Measurements from ENCODE around the gene SOBP.

Gene SOBP

DNA sequence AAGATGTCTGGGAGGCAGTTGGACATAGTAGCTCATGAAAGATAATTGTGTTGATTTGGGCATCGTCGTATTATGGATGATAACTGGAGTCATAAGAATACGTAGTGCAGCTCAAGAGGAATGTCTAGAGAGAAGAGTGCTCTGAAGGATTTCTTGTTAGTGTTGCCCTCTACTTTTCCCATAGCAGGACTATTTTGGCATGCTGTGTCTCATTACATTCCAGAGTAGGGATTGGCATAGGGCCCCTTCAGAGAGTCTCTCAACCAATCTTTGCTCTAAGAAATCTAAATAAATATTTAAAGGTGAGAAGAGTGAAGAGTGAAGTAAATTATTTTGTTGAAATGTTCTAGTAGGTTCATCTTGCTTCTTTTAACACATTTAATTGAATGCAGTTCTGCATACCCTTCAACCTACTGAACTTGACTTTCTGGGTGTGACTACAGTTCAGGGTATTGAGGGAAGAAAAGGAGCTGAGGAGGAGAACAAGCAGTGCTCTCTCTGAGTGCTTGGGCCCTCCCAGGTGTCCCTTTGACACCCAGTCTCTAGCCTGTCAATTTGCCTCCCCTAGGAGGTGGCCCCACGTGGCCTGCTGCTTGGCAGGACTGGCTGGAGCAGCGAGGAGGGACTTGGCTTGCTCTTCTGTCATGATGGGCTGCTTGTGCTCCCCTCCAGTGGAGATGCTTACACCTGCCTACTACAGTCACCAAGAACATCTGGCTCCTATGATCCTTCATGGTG is 33.3 kb downstream of the SOBP start:
- no peak for DNase-seq (ENCODE audit: low spot score)

GRCh38 chr6:107523794-107524193 is 33.9 kb downstream of the SOBP start:
- no peak for DNase-seq (ENCODE audit: low spot score)

GRCh38 chr6:107524626-107525025 is 34.7 kb downstream of the SOBP start:
- DNase-seq (ENCODE audit: low spot score), result no peak

- DNase-seq (ENCODE audit: low spot score), result no peak
Observed at GRCh38 chr6:107531868-107532267, 42.0 kb downstream of the SOBP start.

- DNase-seq (ENCODE audit: low spot score), result no peak
Observed at GRCh38 chr6:107532706-107533105, 42.8 kb downstream of the SOBP start.

DNA sequence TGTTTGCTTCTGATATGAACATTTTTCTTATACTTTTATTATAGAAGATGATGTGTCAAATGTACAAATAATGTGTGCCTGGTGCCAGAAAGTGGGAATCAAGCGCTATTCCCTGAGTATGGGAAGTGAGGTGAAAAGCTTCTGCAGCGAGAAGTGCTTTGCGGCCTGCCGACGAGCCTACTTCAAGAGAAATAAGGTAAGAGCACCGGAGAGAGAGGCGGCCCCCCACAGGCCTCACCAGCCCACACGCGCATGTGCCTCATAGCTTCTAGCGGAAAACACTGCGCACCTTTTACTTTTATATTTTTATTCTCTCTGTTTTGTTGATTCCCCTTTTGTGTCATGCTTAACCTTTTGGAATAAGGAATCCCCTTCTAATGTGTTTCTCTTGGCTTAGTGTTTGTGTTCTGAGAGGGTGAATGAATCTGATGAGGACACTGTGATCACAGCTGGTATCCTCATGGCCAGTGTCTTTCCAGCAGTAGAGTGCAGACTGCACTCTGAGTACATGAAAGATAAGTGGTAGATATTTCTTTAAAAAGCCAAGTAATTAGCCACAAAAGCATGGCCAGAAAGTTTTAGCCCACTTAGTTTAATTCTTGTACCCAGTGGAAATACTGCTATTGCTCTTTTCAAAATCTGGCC is 43.6 kb downstream of the SOBP start:
- DNase-seq (ENCODE audit: low spot score), result no peak

DNA sequence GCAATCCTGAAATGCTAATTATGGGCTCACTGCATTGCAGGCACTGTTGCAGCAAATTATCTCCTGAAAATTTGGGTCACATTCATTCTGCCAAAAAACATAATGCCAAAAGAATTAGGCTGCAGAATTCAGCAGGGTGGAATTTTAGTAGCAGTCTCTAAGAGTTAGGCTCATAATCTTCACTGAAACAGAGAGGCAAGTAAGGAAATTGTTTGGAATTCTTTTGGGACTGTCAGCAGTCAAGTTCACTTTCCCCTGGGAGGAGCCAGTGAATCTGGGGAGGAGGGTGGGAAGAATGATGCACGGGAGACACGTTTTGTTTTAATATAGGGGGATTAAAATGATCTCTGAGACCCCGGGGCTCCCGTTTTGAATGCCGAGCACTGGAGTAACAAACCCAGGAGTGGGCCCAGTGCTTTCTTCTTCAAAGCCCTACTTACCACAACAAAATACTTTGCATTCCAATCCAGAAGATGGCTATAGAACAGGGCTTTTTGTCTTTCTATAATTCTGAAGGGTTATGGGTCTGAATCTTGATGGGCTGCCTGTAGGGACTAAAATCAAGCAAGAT is 44.7 kb downstream of the SOBP start:
- no peak for DNase-seq (ENCODE audit: low spot score)

DNA sequence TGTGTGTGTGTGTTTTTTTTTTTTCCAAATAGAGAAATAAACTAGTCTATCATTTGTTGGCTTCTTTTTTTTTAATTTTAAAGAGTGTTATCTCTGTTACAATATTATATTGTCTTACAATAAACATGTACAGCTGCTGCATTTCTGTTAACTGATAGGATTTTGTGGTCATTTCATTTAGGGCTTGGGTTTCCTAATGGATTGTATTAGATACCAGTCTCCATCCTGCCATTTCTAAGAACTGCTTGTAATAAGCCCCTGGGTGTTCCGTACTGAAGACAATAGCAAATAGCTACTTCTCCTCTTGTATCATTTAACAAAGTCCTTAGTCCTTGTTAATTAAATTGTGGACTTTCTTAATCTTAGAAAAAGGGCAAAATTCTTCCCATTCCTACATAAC is 45.7 kb downstream of the SOBP start:
- no peak for DNase-seq (ENCODE audit: low spot score)

DNA sequence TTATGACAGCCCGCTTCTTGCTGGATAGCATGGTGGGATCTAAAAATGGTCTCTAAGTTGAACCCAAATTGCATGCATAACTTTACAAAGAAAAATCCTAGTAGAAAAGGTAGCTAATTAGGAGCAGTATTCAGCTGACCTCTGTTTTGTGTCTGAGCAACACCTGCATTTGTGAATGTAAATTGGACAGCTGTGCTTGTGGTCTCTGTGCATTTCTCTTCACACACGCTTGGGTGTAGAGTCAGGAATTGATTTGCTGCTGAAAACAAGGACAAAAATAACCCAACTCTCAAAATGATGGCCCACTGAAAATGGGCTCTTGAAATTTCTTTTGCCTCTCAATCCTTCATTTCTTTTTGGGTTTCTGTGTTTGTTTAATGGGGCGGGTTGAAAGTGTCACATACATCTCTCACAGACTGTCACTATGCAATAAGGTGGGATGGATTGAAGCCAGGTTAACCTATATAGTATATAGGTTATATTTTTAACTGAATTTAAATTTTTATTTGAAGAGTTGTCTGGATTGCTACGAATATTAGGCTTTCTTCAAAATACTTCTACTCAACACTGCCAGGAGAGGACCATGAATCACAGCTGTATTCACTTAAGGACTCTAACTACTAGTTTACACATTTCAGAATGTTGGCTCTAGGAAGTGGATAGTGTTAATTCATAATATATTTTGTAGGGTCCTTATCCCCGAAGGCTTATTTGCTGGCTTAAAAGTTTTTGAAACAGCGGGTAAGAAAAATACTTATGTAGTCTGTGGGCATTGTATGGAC is 46.5 kb downstream of the SOBP start:
- DNase-seq (ENCODE audit: low spot score), result no peak

GRCh38 chr6:107537559-107537958 is 47.6 kb downstream of the SOBP start:
- no peak for DNase-seq (ENCODE audit: low spot score)

DNA sequence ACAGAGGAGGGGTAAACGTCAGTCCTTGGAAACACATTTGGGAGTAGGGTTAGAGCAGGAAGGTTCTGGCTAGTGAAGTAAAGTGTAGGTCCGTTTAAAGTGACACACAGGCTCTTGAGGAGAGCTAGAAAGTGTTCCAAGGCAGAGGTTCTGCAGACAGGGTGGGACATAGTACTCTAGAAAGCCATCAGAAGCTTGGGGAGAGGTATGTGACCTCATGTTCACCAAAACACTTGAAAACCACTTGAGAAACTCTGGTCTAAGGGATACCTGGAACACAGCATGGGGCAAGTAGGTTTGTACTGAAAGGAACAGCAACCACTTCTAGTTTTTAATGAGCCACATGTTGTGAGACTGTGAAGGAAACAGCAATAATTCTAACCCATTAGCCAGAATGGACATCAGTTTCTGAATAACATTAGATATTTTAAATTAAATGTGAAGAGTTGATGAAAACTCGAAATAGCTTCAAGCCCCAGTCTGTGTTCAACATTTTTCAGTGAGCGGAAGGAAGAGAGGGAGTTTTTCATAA is 49.0 kb downstream of the SOBP start:
- DNase-seq (ENCODE audit: low spot score), result no peak

- DNase-seq (ENCODE audit: low spot score), result peak; percentile 38
Observed at GRCh38 chr6:107539409-107539808, 49.5 kb downstream of the SOBP start.

DNA sequence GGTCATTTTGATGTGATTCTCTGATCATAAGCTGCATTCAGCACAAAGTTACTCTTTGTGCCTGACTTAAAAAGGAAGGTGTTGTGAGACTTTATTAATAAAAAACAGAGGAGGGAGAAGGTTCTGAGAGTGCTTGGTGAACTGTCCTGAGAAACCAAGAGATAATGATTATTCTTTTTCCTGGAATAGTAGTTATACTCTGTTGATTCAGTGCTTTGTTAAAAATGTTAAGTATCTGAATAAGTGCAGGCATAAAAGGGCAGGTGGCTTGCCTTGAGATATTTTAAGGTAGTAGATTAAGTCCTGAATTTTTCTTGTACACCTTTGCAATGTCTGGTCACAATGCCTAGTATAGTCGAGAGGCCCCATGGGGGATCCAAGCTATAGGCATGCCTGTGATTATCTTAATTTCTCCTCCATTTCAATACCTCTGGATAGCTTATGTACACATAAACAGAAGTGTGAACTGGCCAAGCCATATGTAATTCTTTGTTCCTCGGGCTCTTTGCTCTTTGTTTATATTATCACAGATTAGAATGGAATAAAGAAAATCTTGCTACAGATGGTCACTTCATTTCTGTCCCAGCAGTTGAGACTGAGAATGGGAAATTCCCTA is 50.0 kb downstream of the SOBP start:
- no peak for DNase-seq (ENCODE audit: low spot score)

DNA sequence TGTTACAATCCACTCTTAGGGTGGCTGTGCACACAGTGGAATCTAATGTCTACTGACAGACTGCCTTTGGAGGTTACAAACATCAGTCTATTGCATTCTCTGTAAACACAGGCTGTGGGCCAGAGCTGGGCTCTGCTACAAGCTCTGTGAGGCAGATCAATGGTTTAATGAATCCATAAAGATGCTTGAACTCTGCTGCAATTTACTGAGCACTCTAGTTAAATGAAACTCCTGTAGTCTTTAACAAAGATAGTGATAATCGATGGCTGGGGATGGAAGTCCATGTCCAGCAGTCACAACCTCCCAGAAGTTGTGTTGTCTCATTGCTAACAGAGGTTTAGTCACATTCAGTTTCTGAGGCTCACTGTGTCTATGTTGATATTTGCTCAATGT is 50.5 kb downstream of the SOBP start:
- peak; percentile 66 for DNase-seq (ENCODE audit: low spot score)

DNA sequence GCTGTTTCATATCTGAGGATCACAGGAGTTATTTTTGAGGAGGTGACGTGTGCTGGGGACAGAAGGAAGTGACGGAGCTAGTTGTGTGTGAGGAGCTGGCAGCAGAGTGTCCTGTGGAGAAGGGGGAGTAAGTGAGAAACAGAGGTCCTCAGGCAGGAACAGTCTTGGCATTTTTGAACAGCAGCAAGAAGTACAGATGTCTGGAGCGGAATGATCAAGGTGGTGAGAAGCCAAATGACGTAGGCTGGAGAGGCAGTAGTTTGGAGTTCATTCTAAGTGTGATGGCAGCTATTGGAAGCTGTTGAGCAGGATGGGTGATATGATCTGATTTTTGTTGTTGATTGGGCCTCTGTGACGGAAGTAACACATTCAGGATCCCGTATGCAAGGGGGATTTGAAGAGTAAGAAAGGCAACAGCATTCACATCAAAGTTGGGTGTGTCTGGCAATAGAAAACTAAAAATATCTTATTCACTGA is 52.3 kb downstream of the SOBP start:
- DNase-seq (ENCODE audit: low spot score), result no peak

- no peak for DNase-seq (ENCODE audit: low spot score)
Observed at GRCh38 chr6:107543088-107543487, 53.2 kb downstream of the SOBP start.

DNA sequence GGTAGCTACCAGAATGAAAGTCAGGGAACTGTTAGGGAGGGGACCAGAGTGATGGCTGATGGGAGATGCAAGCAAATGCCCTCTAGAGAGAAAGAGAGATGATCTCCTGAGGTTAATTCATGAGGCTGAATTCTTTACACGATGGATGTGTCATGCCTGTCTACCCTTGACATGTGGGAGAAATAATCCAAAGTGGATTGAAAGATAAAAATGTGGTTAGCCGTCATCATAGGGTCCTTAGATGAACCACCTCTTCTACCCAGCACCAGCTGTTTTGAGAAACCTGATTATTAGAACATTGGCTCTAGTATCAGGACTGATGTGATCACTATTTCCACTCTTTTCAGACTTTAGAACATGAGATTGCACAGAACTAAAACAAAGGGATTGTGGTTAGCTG is 53.6 kb downstream of the SOBP start:
- DNase-seq (ENCODE audit: low spot score), result no peak

DNA sequence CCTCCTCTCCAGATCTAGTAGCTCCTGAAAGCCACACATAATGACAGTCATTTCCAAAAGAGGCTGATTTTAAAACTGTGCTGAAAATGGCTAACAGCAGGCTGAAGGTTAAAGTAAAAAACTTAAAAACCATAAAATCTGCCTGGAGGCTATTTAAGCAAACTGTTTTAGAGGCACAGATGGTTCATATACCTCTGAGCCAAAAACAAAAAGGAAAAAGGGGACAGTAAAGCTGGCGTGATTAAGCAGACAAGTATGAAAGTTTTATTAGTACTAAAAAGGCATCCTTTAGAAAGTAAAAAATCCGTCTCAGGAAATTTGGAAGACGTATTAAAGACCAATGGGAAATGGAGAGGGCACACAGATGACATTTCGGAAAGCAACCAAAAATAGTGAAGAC is 55.8 kb downstream of the SOBP start:
- DNase-seq (ENCODE audit: low spot score), result no peak

DNA sequence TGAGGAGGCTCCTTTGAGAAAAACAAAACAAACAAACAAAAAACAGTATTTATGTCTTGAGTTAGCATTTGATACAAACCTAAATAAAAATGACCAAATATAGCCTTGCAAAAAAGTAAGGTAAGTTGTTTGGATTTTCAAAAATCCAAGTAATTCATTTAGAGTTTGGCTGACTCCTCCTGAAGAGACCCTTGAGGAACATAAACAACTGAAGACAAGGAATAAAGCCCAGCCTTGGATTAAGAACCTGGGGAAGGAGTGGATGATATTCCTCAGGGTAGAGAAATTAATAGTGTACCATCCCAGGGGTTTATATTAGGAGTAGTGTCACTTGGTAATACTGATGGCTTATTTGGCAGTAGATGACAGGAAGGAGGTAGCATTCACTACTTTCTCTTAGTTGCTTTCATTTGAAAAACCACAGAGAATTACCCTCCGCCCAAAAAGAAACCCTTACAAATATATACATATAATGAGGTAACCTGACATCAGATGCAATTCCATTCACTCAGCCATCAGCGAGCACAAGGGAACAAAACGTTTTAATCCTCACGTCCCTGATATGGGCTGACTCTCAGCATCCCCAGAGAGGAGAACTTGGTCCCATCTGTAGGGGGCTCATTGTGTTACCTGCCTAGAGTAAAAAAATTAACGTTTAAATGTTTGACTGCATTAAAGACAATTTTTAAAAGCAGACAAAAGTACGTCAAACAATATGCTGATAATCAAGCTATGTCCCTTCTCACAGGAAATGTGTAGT is 57.0 kb downstream of the SOBP start:
- DNase-seq (ENCODE audit: low spot score), result no peak

GRCh38 chr6:107547451-107547840 is 57.5 kb downstream of the SOBP start:
- DNase-seq (ENCODE audit: low spot score), result no peak

GRCh38 chr6:107550241-107550840 is 60.4 kb downstream of the SOBP start:
- no peak for DNase-seq (ENCODE audit: low spot score)

Measured in HuH-7 (cell line).